Neural crest cell (in vitro differentiated cells): Measurements from ENCODE around the gene SMAD7. TPM values are rescaled to one million over a fixed set of nuclear protein-coding genes. Genes with fewer than 3 reads are reported as not detected.

Experiments
- DNase-seq: peaks from one replicate; pipeline ENCODE4 v3.0.0; 2021; ENCODE audit warnings: low read depth, mixed read lengths, low spot score
- H3K27ac Mint-ChIP-seq: one replicate; pipeline ENCODE4 v1.8.0; 2021; ENCODE audit warnings: mild to moderate bottlenecking, mixed read lengths; ENCODE audit not compliant: unreplicated experiment
- H3K27me3 Mint-ChIP-seq: 2 replicates; pipeline ENCODE4 v1.8.0; 2021; ENCODE audit warnings: low read depth, mild to moderate bottlenecking, mixed read lengths
- H3K36me3 Mint-ChIP-seq: 2 replicates; pipeline ENCODE4 v1.8.0; 2021; ENCODE audit warnings: low read depth, mild to moderate bottlenecking, mixed read lengths
- H3K4me1 Mint-ChIP-seq: 2 replicates; pipeline ENCODE4 v1.8.0; 2021; ENCODE audit warnings: mixed read lengths
- H3K4me3 Mint-ChIP-seq: one replicate; pipeline ENCODE4 v1.8.0; 2021; ENCODE audit warnings: mild to moderate bottlenecking, mixed read lengths
- H3K9me3 Mint-ChIP-seq: 2 replicates; pipeline ENCODE4 v1.8.0; 2021; ENCODE audit warnings: mixed read lengths
- CTCF ChIP-seq: fragments of 200-600 bp; sonication (generic); conservative IDR thresholded peaks from 2 replicates; pipeline ENCODE4 v1.5.0; 2021; ENCODE audit warnings: antibody characterized with exemption, mild to moderate bottlenecking
- total RNA-seq: library from RNA; stranded (reverse); gene quantifications from 2 replicates; pipeline ENCODE4 v1.2.1, GENCODE V29; 2021

Gene SMAD7
- total RNA-seq, 1 donor from 2014 or later, result 2.0 TPM

DNA sequence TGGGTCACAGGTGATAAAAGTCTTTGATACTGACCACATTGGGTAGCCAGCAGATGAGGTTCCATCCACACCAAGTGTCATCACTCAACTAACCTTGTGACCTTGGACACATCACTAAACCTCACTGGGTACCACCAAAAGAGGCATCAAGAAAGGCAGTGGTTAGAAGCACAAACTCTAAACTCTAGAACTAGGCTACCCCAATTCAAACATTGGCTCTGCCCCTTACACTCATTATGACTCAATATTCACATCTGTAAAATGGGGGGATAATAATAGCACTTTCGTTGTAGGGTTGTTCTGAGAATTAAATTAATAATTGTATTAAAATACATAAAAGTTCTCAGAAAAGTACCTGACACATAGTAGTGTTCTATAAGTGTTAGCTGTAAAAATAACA, 15.8 kb upstream of the SMAD7 start:
- Mint-ChIP-seq H3K27ac (no peak overlapping the region), H3K4me1 (peaks cover 25% of the 10 kb centered on the region), H3K9me3 (no peaks in the 10 kb centered on the region), H3K27me3 (peaks cover 53% of the 10 kb centered on the region), H3K4me3 (no peak overlapping the region), H3K36me3 (no peaks in the 10 kb centered on the region)
- TF ChIP-seq CTCF, result no peak
- DNase-seq, result no peak

DNA sequence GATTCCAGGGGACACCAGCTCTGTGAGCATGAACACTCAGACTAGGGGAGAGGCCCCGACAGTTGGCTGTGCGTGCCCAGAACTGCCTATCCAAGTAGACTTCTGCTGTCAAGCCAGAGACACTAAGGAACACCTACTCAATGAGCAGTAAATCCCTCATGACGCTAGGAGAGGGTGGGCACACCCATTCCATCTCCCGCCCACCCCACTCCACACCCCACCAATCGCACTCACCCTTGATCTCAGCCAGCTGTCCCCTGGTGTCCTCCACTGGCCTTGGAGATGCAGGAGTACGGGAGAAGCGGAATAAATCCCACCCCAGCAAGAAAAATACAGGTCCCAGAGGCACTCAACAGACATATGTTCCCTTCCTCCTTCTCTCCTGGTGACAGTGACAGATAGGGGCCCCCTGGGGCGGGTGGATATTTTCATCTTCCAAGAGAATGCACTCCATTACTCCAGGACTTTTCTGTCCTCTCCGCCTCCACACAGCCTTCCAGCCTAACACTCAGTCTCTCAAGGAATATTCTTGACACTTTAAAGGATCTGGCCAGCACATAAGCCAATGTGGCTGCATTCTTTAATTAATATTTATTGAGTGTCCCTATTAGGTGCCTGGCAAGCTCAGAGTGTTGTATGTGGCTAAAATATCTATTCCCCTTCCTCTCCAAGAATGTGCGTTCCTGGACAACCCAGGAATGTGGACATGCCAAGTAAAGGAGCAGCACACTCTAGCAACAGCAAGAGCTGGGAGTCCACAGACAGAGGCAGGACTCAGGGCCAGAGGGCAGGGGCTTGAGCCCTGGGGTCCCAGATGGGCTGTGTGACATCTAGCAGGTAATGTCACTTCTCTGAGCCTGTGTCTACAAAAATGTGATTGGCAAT, 13.1 kb upstream of the SMAD7 start:
- no peaks in the 10 kb centered on the region for H3K36me3 Mint-ChIP-seq

DNA sequence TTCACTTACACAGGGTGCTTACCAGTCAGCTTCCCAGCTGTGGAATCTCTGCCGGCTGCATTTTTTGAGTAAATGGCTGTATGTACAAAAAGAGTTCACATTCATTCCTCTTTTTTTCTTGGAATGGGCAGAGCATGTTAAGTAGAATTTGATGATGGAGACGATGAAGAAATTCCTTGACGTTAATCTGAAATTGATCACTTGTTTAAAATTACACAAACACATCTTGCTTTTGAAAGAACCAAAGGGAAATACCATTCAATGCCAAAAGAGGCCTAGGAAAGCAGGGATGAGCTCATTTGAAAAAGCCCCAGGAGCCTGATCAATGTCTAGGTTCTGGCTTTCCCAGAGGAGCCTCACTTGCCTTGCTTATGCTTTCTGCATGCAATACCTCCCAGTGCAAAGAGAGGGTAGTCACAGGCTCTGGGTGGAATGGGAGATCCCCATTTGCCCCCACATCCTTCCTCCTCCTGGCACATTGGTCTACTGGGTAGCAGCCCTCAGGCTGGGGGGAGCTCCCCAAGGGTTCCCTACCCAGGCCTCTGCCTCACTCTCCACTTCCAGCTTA, 12.3 kb upstream of the SMAD7 start:
- no peak for TF ChIP-seq CTCF
- no peak overlapping the region for H3K4me3 Mint-ChIP-seq
- no peak overlapping the region for H3K27ac Mint-ChIP-seq

More for the DNA sequence above, 13.1 kb upstream of the SMAD7 start:
- Mint-ChIP-seq H3K4me1 (peaks cover 27% of the 10 kb centered on the region), H3K27ac (peak overlapping the region; percentile 24), H3K27me3 (peaks cover 62% of the 10 kb centered on the region), H3K9me3 (no peaks in the 10 kb centered on the region), H3K4me3 (no peak overlapping the region)
- no peak for TF ChIP-seq CTCF
- no peak for DNase-seq

GRCh38 chr18:48962252-48962993, 11.7 kb upstream of the SMAD7 start:
- TF ChIP-seq CTCF, result no peak
- no peak overlapping the region for H3K27ac Mint-ChIP-seq
- H3K4me3 Mint-ChIP-seq, result no peak overlapping the region
- H3K27me3 Mint-ChIP-seq, result peaks cover 53% of the 10 kb centered on the region
- no peak for DNase-seq
- H3K9me3 Mint-ChIP-seq, result no peaks in the 10 kb centered on the region
- H3K36me3 Mint-ChIP-seq, result no peaks in the 10 kb centered on the region
- H3K4me1 Mint-ChIP-seq, result peaks cover 24% of the 10 kb centered on the region

More for the DNA sequence above, 12.3 kb upstream of the SMAD7 start:
- H3K36me3 Mint-ChIP-seq, result no peaks in the 10 kb centered on the region
- no peak for DNase-seq
- peaks cover 24% of the 10 kb centered on the region for H3K4me1 Mint-ChIP-seq
- no peaks in the 10 kb centered on the region for H3K9me3 Mint-ChIP-seq
- H3K27me3 Mint-ChIP-seq, result peaks cover 55% of the 10 kb centered on the region

GRCh38 chr18:48961547-48961946, 10.8 kb upstream of the SMAD7 start:
- peaks cover 24% of the 10 kb centered on the region for H3K4me1 Mint-ChIP-seq
- no peak overlapping the region for H3K4me3 Mint-ChIP-seq
- no peak for TF ChIP-seq CTCF
- H3K27ac Mint-ChIP-seq, result no peak overlapping the region
- peaks cover 55% of the 10 kb centered on the region for H3K27me3 Mint-ChIP-seq
- H3K36me3 Mint-ChIP-seq, result no peaks in the 10 kb centered on the region
- H3K9me3 Mint-ChIP-seq, result no peaks in the 10 kb centered on the region
- DNase-seq, result no peak
